Endothelial cell (in vitro differentiated cells): ENCODE data around the gene SCGB3A1. TPM values are rescaled to one million over a fixed set of nuclear protein-coding genes. Genes with fewer than 3 reads are reported as not detected.

Source experiments
- DNase-seq: peaks from one replicate; pipeline ENCODE4 v3.0.0; 2021; ENCODE audit warnings: low spot score
- H3K27ac Mint-ChIP-seq: one replicate; pipeline ENCODE4 v1.8.0; 2021; ENCODE audit warnings: mixed read lengths, inconsistent platforms; ENCODE audit not compliant: unreplicated experiment
- H3K27me3 Mint-ChIP-seq: one replicate; pipeline ENCODE4 v1.8.0; 2021; ENCODE audit warnings: mild to moderate bottlenecking, moderate library complexity, mixed read lengths, inconsistent platforms; ENCODE audit not compliant: unreplicated experiment
- H3K36me3 Mint-ChIP-seq: one replicate; pipeline ENCODE4 v1.8.0; 2021; ENCODE audit warnings: mild to moderate bottlenecking, low read depth, mixed read lengths, inconsistent platforms; ENCODE audit not compliant: unreplicated experiment
- H3K4me1 Mint-ChIP-seq: one replicate; pipeline ENCODE4 v1.8.0; 2021; ENCODE audit warnings: mild to moderate bottlenecking, mixed read lengths, inconsistent platforms; ENCODE audit not compliant: unreplicated experiment
- H3K4me3 Mint-ChIP-seq: one replicate; pipeline ENCODE4 v1.8.0; 2021; ENCODE audit warnings: mild to moderate bottlenecking, mixed read lengths, inconsistent platforms; ENCODE audit not compliant: unreplicated experiment
- H3K9me3 Mint-ChIP-seq: one replicate; pipeline ENCODE4 v1.8.0; 2021; ENCODE audit warnings: mixed read lengths, inconsistent platforms; ENCODE audit not compliant: unreplicated experiment
- CTCF ChIP-seq: fragments of 200-600 bp; sonication (generic); IDR thresholded peaks from one replicate; pipeline ENCODE4 v1.5.0; 2021; ENCODE audit warnings: antibody characterized with exemption; ENCODE audit not compliant: unreplicated experiment
- total RNA-seq: library from RNA; stranded (reverse); fragmentation: NEBNext Ultra II Directional; extraction: Animal tissue kit (Norgen Biotek cat#: 25700); gene quantifications from one replicate; pipeline ENCODE4 v1.2.1, GENCODE V29; 2021; ENCODE audit not compliant: unreplicated experiment

SCGB3A1 gene
- total RNA-seq, 1 donor from 2014 or later, result 5.4 TPM

- H3K27ac Mint-ChIP-seq, result peak overlapping the region; percentile 82
- DNase-seq, result peak; percentile 3
- no peak for TF ChIP-seq CTCF
- H3K4me3 Mint-ChIP-seq, result peak overlapping the region; percentile 72
- peaks cover 69% of the 10 kb centered on the region for H3K4me1 Mint-ChIP-seq
- H3K9me3 Mint-ChIP-seq, result no peaks in the 10 kb centered on the region
- H3K36me3 Mint-ChIP-seq, result peaks cover 53% of the 10 kb centered on the region
- peaks cover 32% of the 10 kb centered on the region for H3K27me3 Mint-ChIP-seq
Measured at GRCh38 chr5:180637962-180638680, 46.8 kb upstream of the SCGB3A1 start.

- Mint-ChIP-seq H3K4me1 (peaks cover 64% of the 10 kb centered on the region), H3K9me3 (no peaks in the 10 kb centered on the region), H3K36me3 (peaks cover 49% of the 10 kb centered on the region), H3K27me3 (peaks cover 28% of the 10 kb centered on the region), H3K4me3 (peak overlapping the region; percentile 80), H3K27ac (peak overlapping the region; percentile 89)
- TF ChIP-seq CTCF, result no peak
- no peak for DNase-seq
Measured at GRCh38 chr5:180636403-180637075, 45.2 kb upstream of the SCGB3A1 start.

- peak overlapping the region; percentile 80 for H3K4me3 Mint-ChIP-seq
- H3K4me1 Mint-ChIP-seq, result peaks cover 61% of the 10 kb centered on the region
- peaks cover 49% of the 10 kb centered on the region for H3K36me3 Mint-ChIP-seq
- peak overlapping the region; percentile 61 for H3K27ac Mint-ChIP-seq
- peaks cover 32% of the 10 kb centered on the region for H3K27me3 Mint-ChIP-seq
- H3K9me3 Mint-ChIP-seq, result no peaks in the 10 kb centered on the region
- TF ChIP-seq CTCF, result no peak
- no peak for DNase-seq
Measured at GRCh38 chr5:180636016-180636402, 44.7 kb upstream of the SCGB3A1 start.

- no peak for TF ChIP-seq CTCF
- peaks cover 35% of the 10 kb centered on the region for H3K27me3 Mint-ChIP-seq
- peak overlapping the region; percentile 84 for H3K27ac Mint-ChIP-seq
Measured at GRCh38 chr5:180633283-180634177, 42.2 kb upstream of the SCGB3A1 start.

More at GRCh38 chr5:180633283-180634177, 42.2 kb upstream of the SCGB3A1 start:
- no peaks in the 10 kb centered on the region for H3K9me3 Mint-ChIP-seq
- peaks cover 44% of the 10 kb centered on the region for H3K4me1 Mint-ChIP-seq
- H3K4me3 Mint-ChIP-seq, result peak overlapping the region; percentile 71
- peaks cover 42% of the 10 kb centered on the region for H3K36me3 Mint-ChIP-seq
- DNase-seq, result no peak
